Activated CD4-positive, alpha-beta T cell treated with anti-CD3 and anti-CD28 coated beads for 24 hours (primary cell): Measurements from ENCODE around the gene ARHGEF28.

Source experiments
- DNase-seq, 2 donors: peaks; one replicate each; pipeline ENCODE4 v3.0.0-alpha.2; 2020; ENCODE audit warnings: low read depth in 2 of 2

The ARHGEF28 gene

GRCh38 chr5:73776405-73776804 is 150.4 kb downstream of the ARHGEF28 start:
- no peak for DNase-seq

DNA sequence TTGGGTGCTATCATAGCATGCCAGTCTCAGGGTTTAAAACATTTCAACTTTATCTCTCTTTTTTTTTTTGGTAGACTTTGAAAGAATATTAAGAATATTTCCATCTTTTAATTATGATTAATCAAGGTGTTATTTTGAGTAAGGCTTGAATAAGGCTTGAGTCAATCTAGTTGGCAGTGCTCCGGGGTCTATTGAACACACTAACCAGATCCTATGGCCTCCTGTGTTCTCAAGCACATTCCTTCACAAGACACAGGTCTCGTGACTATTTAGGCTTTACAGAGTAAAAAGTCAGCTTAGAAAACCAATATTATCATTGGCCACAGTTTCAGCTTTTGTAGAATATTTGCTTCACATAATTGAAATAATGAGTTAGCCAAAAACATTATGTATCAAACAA is 151.2 kb downstream of the ARHGEF28 start:
- DNase-seq, result no peak

DNA sequence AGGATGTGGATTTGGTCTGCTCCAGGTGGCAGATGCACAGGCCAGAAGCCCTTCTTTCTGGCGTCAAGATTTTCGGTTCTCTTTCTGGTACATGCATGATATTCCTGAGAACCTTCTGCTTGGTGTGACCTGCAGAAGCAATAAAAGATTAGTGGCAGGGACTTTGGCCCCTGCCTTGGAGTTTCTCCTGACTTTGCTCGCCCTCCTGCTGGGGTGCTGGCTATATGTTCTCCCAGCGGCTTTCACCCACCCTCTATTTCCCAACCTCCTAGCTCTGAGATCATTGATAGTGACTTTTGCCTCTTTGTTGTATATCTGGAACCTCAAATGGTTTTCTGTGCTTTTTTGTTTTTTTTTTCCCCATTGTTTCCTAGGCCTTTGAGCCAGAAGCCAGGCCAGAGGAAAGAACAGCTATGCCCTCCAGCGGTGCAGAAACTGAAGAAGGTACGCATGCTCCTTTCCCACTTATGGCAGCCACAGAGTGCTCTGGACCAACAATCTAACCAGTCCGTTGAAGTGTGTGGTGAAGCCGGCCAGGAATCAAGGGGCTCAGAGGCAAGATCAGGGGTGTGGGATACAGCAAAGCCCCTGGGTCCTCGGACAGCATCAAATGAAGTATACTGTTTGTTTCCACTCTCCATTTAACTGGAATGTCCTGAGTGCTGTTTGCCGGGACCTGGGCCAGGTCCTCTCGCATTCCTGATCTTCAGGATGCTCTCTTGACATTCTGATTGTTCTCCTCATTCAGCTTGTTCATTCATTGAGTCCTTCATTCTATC is 154.5 kb downstream of the ARHGEF28 start:
- DNase-seq, result no peak

DNA sequence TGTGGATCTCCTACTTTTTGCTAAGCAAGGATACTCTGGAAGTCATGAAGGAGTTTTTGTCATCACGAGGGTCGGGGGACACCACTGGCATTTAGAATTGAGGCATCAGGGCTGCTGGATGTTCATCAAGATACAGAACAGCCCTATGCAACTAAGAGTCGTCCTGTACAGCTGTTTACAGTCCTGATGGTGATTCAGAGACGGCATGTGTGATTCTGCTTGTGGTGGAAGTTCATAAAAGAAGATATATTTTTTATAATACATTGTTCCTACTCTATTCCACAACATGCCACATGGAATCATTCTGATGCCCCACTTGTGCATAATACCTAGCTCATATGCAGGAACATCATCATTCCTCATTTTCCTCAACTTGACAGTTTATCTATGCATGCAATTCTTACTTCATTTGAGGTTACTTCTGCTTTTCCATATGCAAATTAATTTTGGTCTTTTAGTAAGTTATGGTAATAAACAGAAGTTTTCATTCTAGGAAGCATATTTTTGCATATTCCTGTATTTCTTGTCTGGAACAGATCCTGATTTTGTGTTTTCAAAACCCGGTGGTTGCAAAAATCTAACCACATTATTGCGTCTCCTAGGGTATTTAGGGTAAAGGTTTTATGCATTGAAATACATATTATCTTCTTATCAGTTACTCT is 155.2 kb downstream of the ARHGEF28 start:
- DNase-seq, result no peak

DNA sequence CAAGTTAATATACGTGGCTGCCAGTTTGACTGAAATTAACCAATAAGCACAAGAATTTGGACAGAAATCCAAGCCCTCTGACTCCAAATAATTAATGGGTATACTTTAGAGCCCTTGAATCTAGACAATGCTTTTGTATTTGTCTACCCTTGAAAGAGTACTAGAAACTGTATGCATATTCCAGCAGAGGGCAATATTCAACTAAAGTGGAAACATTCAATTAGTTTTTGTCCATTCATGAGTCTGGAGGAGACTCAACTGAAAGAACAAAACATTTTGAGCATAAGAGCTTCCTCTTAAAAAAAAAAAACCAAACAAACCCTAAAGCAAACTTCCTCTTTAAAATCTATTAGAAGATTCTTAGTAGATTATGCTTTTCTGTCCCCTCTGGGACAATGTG is 157.8 kb downstream of the ARHGEF28 start:
- no peak for DNase-seq

- DNase-seq, result no peak
Observed at GRCh38 chr5:73786043-73786831, 160.2 kb downstream of the ARHGEF28 start.

- DNase-seq, result no peak
Observed at GRCh38 chr5:73789851-73790281, 163.9 kb downstream of the ARHGEF28 start.

DNA sequence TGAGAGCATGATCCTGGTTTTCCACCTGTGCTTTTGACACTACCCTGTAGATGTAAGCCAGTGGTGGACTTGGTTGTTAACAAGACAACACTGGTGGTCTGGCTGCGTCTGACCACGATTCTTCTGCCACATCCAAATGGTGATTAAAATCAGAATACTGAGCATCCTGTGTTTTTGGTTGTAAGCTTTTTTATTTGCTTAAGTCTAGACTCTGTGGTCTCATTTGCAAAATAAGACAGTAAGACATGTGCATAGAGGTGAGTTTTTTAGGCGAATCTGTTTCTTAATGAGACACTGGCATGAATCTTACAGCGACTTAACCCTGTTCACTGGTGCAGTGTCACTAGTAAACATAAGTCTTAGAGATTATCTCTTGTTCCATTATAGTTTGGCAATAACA is 165.4 kb downstream of the ARHGEF28 start:
- no peak for DNase-seq

- peak; percentile 43 to 50 for DNase-seq
Observed at GRCh38 chr5:73792687-73793320, 166.8 kb downstream of the ARHGEF28 start.

DNA sequence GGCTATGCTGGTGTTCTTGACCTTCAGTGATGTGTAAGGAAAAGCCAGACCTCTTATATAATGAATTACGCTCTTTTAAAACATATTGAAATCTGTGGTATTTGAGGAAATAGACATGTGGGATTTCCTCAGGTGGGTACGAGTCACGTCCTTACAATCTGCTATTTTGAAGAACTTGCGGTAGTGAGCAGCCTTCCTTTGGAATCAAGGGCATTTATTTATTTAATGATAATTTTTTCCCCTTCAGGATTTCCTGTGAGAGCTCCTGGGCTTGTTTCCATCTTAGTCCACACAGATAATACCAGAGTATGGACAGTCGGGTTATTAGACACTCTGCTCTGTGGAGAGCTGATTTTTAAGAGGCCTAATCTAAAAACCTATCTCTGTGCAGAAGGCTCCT is 167.9 kb downstream of the ARHGEF28 start:
- DNase-seq, result no peak

GRCh38 chr5:73796164-73797131 is 170.5 kb downstream of the ARHGEF28 start:
- DNase-seq, result no peak

GRCh38 chr5:73797132-73797510 is 171.1 kb downstream of the ARHGEF28 start:
- no peak for DNase-seq

GRCh38 chr5:73799401-73799972 is 173.5 kb downstream of the ARHGEF28 start:
- no peak for DNase-seq

GRCh38 chr5:73801686-73802085 is 175.7 kb downstream of the ARHGEF28 start:
- DNase-seq, result no peak

GRCh38 chr5:73805449-73805848 is 179.5 kb downstream of the ARHGEF28 start:
- no peak for DNase-seq

DNA sequence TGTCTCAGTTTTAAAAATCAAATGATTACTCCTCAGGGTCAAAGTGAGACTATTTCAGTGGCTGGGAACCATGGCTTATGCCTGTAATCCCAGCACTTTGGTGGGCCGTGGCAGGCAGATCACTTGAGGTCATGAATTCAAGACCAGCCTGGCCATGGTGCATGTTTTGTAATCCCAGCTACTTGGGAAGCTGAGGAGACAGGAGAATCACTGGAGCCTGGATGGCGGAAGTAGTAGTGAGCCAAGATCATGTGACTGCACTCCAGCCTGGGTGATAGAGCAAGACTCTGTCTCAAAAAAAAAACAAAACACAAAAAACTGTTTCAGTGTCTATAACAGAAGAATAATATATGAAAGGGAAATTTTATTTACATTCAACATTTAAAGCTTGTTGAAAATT is 182.9 kb downstream of the ARHGEF28 start:
- DNase-seq, result no peak

- no peak for DNase-seq
Observed at GRCh38 chr5:73810429-73810828, 184.4 kb downstream of the ARHGEF28 start.

GRCh38 chr5:73812457-73812856 is 186.5 kb downstream of the ARHGEF28 start:
- DNase-seq, result no peak

DNA sequence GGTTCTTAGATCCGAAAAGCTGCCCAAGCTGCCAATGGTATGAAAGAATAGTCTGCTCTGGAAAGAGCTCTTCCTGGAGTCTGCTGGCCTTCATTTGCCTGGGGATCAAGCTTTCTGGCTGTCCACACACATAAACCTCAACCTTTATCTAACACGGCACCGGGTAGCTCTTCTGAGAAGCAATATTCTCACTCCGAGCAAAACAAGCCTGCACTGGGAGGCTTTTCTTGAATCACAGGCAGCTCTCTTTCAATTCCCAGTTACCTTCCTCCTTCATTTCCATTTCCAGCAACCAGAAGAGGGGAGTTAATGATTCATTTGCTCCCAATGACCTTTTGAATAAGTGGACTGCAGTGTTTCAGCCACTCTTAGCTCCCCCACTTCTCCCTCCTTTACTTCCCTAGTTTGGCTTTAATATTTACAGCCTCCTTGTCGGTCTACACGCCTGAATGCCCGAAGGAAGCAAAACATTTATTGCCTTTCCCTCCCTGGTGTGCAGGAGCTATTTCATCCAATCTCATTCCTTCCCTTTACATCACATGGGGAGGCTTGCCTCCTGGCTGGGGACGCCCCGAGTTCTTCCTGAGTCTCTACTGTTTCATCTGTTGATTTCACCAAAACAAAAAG is 187.1 kb downstream of the ARHGEF28 start:
- DNase-seq, result no peak

- no peak for DNase-seq
Observed at GRCh38 chr5:73814233-73814846, 188.3 kb downstream of the ARHGEF28 start.
